Measurements from ENCODE around the gene ATP6V0A1.

The ATP6V0A1 gene

DNA sequence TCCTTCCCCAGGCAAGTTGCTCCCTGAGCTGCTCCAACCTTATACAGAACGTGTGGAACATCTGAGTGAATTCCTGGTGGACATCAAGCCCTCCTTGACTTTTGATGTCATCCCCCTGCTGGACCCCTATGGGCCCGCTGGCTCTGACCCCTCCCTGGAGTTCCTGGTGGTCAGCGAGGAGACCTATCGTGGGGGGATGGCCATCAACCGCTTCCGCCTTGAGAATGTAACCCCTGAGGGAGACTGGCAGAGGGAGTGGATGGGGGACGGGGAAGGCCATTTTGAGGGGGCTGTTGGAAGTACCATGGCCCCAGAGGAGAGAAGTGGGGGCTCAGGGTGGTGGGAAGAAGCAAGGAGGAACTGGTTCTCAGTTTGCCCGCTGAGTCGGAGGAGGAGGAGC is 105.3 kb downstream of the ATP6V0A1 start:
- DNase-seq = no peak

DNA sequence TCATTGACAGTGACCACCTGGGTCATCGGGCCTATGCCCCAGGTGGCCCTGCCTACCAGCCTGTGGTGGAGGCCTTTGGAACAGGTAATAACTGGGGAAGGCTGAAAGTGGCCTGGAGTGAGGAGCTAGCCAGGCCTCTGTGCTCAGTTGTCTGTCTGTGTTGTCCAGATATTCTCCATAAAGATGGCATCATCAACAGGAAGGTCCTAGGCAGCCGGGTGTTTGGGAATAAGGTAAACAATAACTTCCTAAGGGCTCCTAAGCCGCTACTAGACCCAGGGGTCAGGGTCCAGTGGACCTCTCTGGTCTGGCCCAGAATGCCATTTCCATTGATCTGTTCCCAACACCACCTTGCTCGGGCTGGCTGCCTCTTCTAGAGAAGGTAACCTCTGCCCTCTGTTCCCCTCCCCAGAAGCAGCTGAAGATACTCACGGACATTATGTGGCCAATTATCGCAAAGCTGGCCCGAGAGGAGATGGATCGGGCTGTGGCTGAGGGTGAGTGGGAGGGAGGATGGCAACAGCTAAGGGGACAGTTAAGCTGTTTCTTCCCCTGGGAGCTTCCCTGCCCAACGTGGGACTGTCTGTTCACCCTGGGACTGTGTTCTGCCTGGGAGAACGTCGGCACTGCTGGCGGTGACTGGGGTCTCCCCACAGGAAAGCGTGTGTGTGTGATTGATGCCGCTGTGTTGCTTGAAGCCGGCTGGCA is 106.3 kb downstream of the ATP6V0A1 start:
- DNase-seq = no peak

DNA sequence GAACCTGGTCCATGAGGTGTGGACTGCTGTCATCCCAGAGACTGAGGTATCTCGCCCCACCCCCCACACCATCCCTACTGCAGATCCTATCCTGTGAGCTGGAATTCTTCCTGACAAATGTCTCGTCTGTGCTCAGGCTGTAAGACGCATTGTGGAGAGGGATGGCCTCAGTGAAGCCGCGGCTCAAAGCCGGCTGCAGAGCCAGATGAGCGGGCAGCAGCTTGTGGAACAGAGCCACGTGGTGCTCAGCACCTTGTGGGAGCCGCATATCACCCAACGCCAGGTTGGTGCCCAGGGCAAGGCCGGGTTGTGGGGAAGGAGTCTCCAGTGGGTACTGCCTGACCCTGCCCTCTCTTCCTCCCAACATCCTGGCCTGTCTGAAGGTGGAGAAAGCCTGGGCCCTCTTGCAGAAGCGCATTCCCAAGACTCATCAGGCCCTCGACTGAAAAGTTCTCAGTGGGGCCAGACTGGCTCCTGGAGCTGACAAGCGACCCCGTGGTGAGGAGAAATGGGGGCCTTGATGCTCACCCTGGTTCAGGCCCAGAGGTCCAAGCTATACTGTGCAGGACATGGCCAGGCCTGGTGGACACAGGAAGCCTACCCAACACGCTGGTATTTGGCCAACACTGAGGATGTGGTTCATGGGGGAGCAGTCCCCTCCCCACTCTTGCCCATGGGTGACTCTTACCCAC is 107.0 kb downstream of the ATP6V0A1 start:
- DNase-seq = no peak

DNA sequence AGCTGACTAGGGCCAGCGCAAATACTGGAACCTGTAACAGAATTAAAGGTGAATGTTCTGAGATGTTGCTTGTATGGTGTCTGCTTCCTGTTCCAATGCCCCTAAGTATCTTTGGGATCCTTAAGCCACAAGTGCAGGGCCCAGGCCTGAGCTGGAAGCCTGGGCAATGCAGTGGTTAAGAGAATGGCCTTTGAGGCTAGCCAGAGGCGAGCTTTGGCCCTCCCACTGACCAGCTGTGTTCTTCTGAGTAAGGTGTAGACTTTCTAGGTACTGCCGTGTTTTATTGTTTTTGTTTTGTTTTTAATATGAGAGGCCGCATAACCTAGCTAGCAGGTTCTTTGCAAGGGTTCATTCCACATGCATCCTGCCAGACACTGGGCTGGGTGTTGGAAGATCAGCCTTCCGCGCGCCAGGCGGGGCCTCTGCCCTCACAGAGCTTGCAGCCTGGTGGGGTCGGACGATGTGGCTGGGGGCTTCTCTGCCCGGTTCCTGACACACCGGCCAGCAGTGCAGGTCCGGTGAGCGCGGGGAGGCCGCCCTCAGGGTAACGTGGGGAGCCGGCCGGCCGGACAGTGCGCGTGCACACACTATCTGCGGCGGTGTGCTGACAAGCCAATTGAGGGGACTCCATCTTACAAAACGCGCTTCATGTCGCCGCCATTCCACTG is 107.7 kb downstream of the ATP6V0A1 start:
- no peak for DNase-seq

DNA sequence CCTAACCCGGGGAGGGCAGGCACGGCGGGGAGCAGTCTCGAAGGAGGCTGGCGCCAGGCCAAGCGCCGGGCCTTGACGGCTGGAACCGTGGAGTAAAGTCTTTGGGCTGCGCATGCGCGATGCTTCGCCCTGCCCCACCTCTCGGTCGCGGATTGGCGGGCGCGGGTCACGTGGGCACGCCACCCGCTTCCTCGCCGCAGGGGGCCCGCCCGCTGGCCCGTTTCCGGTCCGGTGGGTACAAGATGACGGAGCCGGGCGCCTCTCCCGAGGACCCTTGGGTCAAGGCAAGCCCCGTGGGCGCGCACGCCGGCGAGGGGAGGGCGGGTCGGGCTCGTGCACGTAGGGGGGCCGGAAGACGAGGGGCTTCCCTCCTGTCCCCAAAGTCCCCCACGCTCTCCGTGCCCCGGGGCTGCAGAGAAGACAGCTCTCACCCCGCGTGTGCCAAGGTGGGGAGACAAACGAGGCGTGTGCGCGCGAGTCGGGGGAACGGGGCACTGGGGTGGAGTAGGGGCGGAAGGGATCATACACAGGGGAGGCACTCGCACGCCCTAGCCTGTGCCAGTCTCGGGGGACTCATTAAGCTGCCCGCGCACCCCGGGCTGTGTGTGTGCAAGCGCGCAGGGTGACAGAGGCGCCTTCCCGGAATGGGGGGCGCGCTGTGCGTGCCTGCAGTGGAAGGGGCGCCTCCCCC is 108.3 kb downstream of the ATP6V0A1 start, which contains the start of gene MLX:
MLX (plus strand) TSS at position 218 of the 691 bp plus-strand sequence; CDS start at position 243, 25 bp downstream.
- peak; percentile 76 to 95 for DNase-seq

DNA sequence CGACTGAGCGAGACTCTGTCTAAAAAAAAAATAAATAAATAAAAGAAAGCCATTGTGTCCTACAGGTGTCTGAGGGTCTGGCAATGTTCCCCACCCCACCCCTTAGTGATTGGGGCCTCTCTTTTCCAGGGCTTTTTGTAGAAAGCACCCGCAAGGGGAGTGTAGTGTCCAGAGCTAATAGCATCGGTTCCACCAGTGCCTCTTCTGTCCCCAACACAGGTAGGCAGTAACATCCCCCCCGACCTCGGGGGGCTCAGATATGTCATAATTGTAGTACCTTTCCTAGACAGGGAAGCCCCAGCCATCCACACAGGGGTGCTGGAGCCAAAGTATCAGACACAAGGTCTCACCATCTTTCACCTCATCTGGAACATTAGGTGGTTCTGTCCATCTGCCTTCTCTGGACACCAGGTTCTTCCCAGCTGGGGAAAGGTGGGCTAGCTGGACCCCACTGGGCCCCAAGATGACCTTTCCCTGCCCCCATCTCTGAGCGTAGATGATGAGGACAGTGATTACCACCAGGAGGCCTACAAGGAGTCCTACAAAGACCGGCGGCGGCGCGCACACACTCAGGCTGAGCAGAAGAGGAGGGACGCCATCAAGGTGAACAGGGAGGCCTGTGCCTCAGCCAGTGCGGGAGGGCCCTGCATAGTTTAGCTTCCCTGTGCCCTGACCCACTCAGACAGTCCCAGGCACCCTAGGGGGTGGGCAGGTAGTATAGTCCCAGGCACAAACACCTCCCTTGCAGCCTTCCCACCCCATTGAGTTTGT is 109.8 kb downstream of the ATP6V0A1 start:
- no peak for DNase-seq

DNA sequence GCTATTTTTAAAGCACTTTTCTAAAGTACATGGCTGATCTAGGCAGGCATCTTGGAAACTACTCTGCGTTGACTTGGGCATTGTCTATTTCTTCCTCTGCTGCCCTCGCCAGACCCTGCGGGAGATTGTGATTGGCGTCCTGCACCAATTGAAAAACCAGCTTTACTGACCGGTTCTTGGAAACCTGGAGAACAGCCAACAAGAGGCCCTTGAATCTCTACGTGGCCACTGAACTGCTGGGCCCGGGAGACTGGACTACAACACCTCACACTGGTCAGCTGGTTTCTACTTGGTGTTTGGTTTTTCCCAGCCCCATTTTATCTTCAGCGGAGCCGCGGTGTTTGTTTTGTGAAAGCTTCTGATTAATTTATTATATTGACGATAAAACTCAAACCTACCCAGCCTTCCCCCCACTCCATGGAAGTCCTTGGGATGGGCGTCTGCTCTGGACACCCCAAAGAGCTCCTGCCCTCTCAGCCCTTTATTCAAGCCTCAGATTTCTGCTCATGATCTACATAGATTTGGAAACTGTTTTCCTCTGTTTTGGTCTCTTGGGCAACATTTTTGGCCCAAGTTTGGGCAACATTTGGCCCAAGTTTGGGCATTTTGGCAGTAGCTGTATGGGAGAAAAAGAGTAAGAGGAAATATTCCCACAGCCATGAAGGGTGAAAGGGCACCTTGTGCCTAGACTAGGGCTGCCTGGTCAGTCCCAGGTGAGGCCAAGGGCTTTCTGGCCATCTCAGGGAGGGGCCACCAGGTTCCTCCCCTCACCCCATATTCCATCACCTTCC is 113.0 kb downstream of the ATP6V0A1 start:
- DNase-seq = no peak
